Spleen (tissue), 11 donors: Measurements from ENCODE around the gene LMO2. TPM values are rescaled to one million over a fixed set of nuclear protein-coding genes. Genes with fewer than 3 reads are reported as not detected.

ENCODE experiments used
- DNase-seq: peaks from one replicate; pipeline ENCODE4 v3.0.0-alpha.2; 2020
- H3K27ac ChIP-seq, 8 donors: fragments of 200-600 bp; sonication (generic) in 7 of 8; 1 replicate in 4 of 8; 2 replicates in 4 of 8; pipeline versions ENCODE4 v1.5.0 to v1.8.0; 2016 to 2021; ENCODE audit warnings: inconsistent platforms in 4 of 8, mild to moderate bottlenecking in 4 of 8, moderate library complexity in 1 of 8
- H3K27me3 ChIP-seq, 7 donors: fragments of 200-600 bp; sonication (generic) in 6 of 7; replicated peaks in 1 of 7; 1 replicate in 4 of 7; 2 replicates in 3 of 7; pipeline versions ENCODE4 v1.5.0 to v1.8.0; 2016 to 2021; ENCODE audit warnings: inconsistent platforms in 3 of 7, mild to moderate bottlenecking in 1 of 7
- H3K36me3 ChIP-seq, 6 donors: fragments of 200-600 bp; sonication (generic) in 5 of 6; 1 replicate in 4 of 6; 2 replicates in 2 of 6; pipeline versions ENCODE4 v1.5.0 to v1.8.0; 2016 to 2021; ENCODE audit warnings: inconsistent platforms in 2 of 6
- H3K4me1 ChIP-seq, 6 donors: fragments of 200-600 bp; sonication (generic) in 5 of 6; 1 replicate in 3 of 6; 2 replicates in 3 of 6; pipeline versions ENCODE4 v1.5.0 to v1.8.0; 2016 to 2021; ENCODE audit warnings: inconsistent platforms in 3 of 6
- H3K4me3 ChIP-seq, 8 donors: fragments of 200-600 bp; sonication (generic) in 7 of 8; 1 replicate in 4 of 8; 2 replicates in 4 of 8; pipeline versions ENCODE4 v1.5.0 to v1.8.0; 2016 to 2021; ENCODE audit warnings: inconsistent platforms in 4 of 8, mild to moderate bottlenecking in 4 of 8, moderate library complexity in 2 of 8
- H3K9me3 ChIP-seq, 8 donors: fragments of 200-600 bp; sonication (generic) in 7 of 8; 1 replicate in 4 of 8; 2 replicates in 4 of 8; pipeline versions ENCODE4 v1.5.0 to v1.8.0; 2016 to 2021; ENCODE audit warnings: inconsistent platforms in 4 of 8
- POLR2A ChIP-seq, 3 donors: fragments of 450-650 bp; IDR thresholded peaks; one replicate each; pipeline ENCODE4 v1.5.1; 2017; ENCODE audit warnings: antibody characterized with exemption in 3 of 3, mild to moderate bottlenecking in 1 of 3
- POLR2AphosphoS5 ChIP-seq, 3 donors: sonication (generic); formaldehyde crosslinking; IDR thresholded peaks; one replicate each; pipeline ENCODE4 v1.5.1; 2017; ENCODE audit warnings: antibody characterized with exemption in 3 of 3
- WGBS, 5 donors: extraction: QIAGEN DNeasy Blood & Tissue Kit in 3 of 5; methylation state at CpG; one replicate each; pipeline versions ENCODE4 v1.1.5 to v1.1.7; 2013 to 2018; 5-methylcytosine and 5-hydroxymethylcytosine counted together
- intact Hi-C: fragments of 100-400 bp; cut with DNase I; formaldehyde crosslinking; loops from one replicate; pipeline ENCODE4 v1.15.0; 2023; ENCODE audit warnings: low total_unique reads
- polyA plus RNA-seq, 3 donors: library from polyadenylated mRNA; stranded (reverse); fragments of 200-250 nt; gene quantifications; one replicate each; pipeline ENCODE4 v1.2.1, GENCODE V29; 2013
- total RNA-seq, 7 donors: library from RNA; depleted of rRNA in 3 of 7; stranded (reverse); fragments of >200 nt in 3 of 7; fragmentation: NEBNext Ultra II Directional in 4 of 7; extraction: Animal tissue kit (Norgen Biotek cat#: 25700) in 4 of 7; gene quantifications; one replicate each; pipeline versions ENCODE4 v1.1.0 to v1.2.1, GENCODE V29; 2016 to 2021
- TF ChIP-seq, protein P1 (sequence below), 11 experiments: fragments of 200-600 bp in 7 of 11; fragments of 450-650 bp in 4 of 11; sonication (generic) in 4 of 11; IDR thresholded peaks in 8 of 11; conservative IDR thresholded peaks in 3 of 11; 1 replicate in 7 of 11; 2 replicates in 4 of 11; pipeline versions ENCODE4 v1.4.0 to v1.8.0; 2016 to 2021; ENCODE audit warnings: antibody characterized with exemption in 11 of 11, inconsistent platforms in 4 of 11, mild to moderate bottlenecking in 1 of 11
- donor health status: healthy with polysubstance abuse.
- donor health status: DM: no; HTN: no; CAD: no; lungs with moderate emphysema.
- donor health status: DM: no; HTN: no; CAD: no.
- donor health status: Bipolar disorder and iron deficiency.
- donor health status: healthy.
- donor health status: DM: no; HTN: no; CAD: no.
- donor health status: DM: yes; HTN: yes; CAD: no.

Gene LMO2
- total and polyA plus RNA-seq, 10 donors = 36.0 to 79.4 (median 61.5) TPM

- TF ChIP-seq POLR2AphosphoS5 (IDR thresholded peaks at IDR 0.05) (peak in 2 of 3 donors; percentile 48 to 50), POLR2A (IDR thresholded peaks at IDR 0.05) (no peak)
- TF ChIP-seq, protein P1, sequence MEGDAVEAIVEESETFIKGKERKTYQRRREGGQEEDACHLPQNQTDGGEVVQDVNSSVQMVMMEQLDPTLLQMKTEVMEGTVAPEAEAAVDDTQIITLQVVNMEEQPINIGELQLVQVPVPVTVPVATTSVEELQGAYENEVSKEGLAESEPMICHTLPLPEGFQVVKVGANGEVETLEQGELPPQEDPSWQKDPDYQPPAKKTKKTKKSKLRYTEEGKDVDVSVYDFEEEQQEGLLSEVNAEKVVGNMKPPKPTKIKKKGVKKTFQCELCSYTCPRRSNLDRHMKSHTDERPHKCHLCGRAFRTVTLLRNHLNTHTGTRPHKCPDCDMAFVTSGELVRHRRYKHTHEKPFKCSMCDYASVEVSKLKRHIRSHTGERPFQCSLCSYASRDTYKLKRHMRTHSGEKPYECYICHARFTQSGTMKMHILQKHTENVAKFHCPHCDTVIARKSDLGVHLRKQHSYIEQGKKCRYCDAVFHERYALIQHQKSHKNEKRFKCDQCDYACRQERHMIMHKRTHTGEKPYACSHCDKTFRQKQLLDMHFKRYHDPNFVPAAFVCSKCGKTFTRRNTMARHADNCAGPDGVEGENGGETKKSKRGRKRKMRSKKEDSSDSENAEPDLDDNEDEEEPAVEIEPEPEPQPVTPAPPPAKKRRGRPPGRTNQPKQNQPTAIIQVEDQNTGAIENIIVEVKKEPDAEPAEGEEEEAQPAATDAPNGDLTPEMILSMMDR (IDR thresholded peaks at IDR 0.05 in 8 of 11, conservative IDR thresholded peaks at IDR 0.05 in 3 of 11) = peak; percentile 82 to 95 (median 87)
- DNase-seq = peak; percentile 95
- H3K9me3 ChIP-seq = no peaks in the 10 kb centered on the region
- peak overlapping the region in 2 of 8 donors; percentile 4 to 17 for H3K27ac ChIP-seq
- peaks cover 0 to 66% (median 31%) of the 10 kb centered on the region in 6 donors for H3K4me1 ChIP-seq
- H3K36me3 ChIP-seq = peaks cover 0 to 79% (median 13%) of the 10 kb centered on the region in 6 donors
- no peak overlapping the region for H3K4me3 ChIP-seq
- WGBS, 5 donors = 1 to 3% (median 2%) methylated on average over 10 of the region's 10 CpGs
- intact Hi-C loops = no loop called here
- H3K27me3 ChIP-seq = no peaks in the 10 kb centered on the region
These were observed 33.9 kb downstream of the LMO2 start for GRCh38 chr11:33857933-33858371.

DNA sequence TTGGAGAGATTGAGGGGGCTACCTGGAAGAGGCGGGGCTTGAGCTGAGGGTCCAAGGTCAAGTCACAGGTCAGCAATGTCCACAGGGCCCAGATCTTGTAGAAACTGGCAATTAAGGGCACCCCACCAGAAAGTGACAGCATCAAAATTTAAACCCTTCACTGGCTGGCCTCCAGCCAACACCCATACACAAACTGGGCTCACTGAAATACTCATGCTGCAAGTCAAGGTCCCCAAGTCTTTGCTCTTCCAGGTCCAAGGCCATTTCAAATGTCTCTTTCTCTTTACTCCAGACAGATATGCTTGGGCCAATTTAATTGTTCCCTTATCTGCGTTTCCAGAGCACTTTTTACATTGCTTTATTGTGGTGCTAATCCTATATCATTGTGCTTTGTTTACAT lies 36.4 kb downstream of the LMO2 start:
- WGBS, 5 donors = 72 to 92% (median 81%) methylated on average over 2 of the region's 2 CpGs
- no peaks in the 10 kb centered on the region for H3K27me3 ChIP-seq
- no peaks in the 10 kb centered on the region for H3K9me3 ChIP-seq
- intact Hi-C loops = no loop called here
- TF ChIP-seq POLR2A (IDR thresholded peaks at IDR 0.05) (no peak), POLR2AphosphoS5 (IDR thresholded peaks at IDR 0.05) (no peak)
- TF ChIP-seq, protein P1 (IDR thresholded peaks at IDR 0.05 in 8 of 11, conservative IDR thresholded peaks at IDR 0.05 in 3 of 11) = no peak
- peaks cover 0 to 62% (median 13%) of the 10 kb centered on the region in 6 donors for H3K36me3 ChIP-seq
- DNase-seq = no peak
- H3K4me3 ChIP-seq = no peak overlapping the region
- H3K4me1 ChIP-seq = peaks cover 0 to 46% (median 21%) of the 10 kb centered on the region in 6 donors
- peak overlapping the region in 2 of 8 donors; percentile 2 to 32 for H3K27ac ChIP-seq

- 84 to 94% (median 88%) methylated on average over 6 of the region's 6 CpGs for WGBS, 5 donors
- TF ChIP-seq POLR2A (IDR thresholded peaks at IDR 0.05) (no peak), POLR2AphosphoS5 (IDR thresholded peaks at IDR 0.05) (no peak)
- TF ChIP-seq, protein P1 (IDR thresholded peaks at IDR 0.05 in 8 of 11, conservative IDR thresholded peaks at IDR 0.05 in 3 of 11) = no peak
- intact Hi-C loops = no loop called here
- Histone ChIP-seq H3K9me3 (no peaks in the 10 kb centered on the region), H3K4me1 (no peaks in the 10 kb centered on the region), H3K36me3 (peaks cover 0 to 10% (median 3%) of the 10 kb centered on the region in 6 donors), H3K27me3 (no peaks in the 10 kb centered on the region), H3K4me3 (no peak overlapping the region), H3K27ac (no peak overlapping the region)
- DNase-seq = no peak
These were observed 43.0 kb downstream of the LMO2 start for GRCh38 chr11:33848717-33849390.

- no peaks in the 10 kb centered on the region for H3K4me1 ChIP-seq
- WGBS, 5 donors = 74 to 89% (median 82%) methylated on average over 1 of the region's 1 CpG
- no peak overlapping the region for H3K4me3 ChIP-seq
- intact Hi-C loops = no loop called here
- H3K27me3 ChIP-seq = no peaks in the 10 kb centered on the region
- DNase-seq = no peak
- H3K36me3 ChIP-seq = peaks cover 0 to under 1% (median 0%) of the 10 kb centered on the region in 6 donors
- H3K9me3 ChIP-seq = no peaks in the 10 kb centered on the region
- TF ChIP-seq POLR2AphosphoS5 (IDR thresholded peaks at IDR 0.05) (no peak), POLR2A (IDR thresholded peaks at IDR 0.05) (no peak)
- TF ChIP-seq, protein P1 (IDR thresholded peaks at IDR 0.05 in 8 of 11, conservative IDR thresholded peaks at IDR 0.05 in 3 of 11) = no peak
- no peak overlapping the region for H3K27ac ChIP-seq
These were observed 44.6 kb downstream of the LMO2 start for GRCh38 chr11:33847251-33847650.
